AG04450 (cell line): ENCODE results near the gene KCNK17. TPM values are rescaled to one million over a fixed set of nuclear protein-coding genes. Genes with fewer than 3 reads are reported as not detected.
"Not testable (repeated sequence)": the region's sequence is repeated elsewhere in the genome, so short reads cannot be mapped to it uniquely, and the experiment has no call there.

Experiments
- CTCF ChIA-PET: fragments of 300-600, 350-600 bp; formaldehyde crosslinking; extraction: SDS; loops from one replicate; lab custom pipeline; 2022; ENCODE audit warnings: antibody characterized with exemption, inconsistent platforms; lab: Charles Lee
- POLR2A ChIA-PET: fragments of 350-600 bp; formaldehyde crosslinking; extraction: SDS; loops from one replicate; lab custom pipeline; 2021; ENCODE audit warnings: antibody characterized with exemption, inconsistent platforms; lab: Yijun Ruan, JAX
- DNase-seq: peaks from one replicate; pipeline ENCODE4 v3.0.0-alpha.2; 2011; ENCODE audit warnings: low read depth, low spot score
- H3K27ac ChIP-seq: one replicate; pipeline ENCODE4 v1.5.1; 2012; ENCODE audit warnings: low read depth, low read length, control low read depth
- H3K27me3 ChIP-seq: one replicate; pipeline ENCODE4 v1.6.0; 2012; ENCODE audit warnings: low read length; ENCODE audit not compliant: control insufficient read depth, insufficient read depth
- H3K4me3 ChIP-seq: 2 replicates; pipeline ENCODE4 v1.5.1; 2011; ENCODE audit warnings: mild to moderate bottlenecking, low read depth, low read length, control low read depth
- H3K9me3 ChIP-seq: 2 replicates; pipeline ENCODE4 v1.5.1; 2012; ENCODE audit warnings: low read length; ENCODE audit not compliant: control insufficient read depth, insufficient read depth
- CTCF ChIP-seq: IDR thresholded peaks from 2 replicates; pipeline ENCODE4 v1.5.1; 2011; ENCODE audit warnings: low read depth, low read length, control low read depth, inconsistent platforms
- polyA plus RNA-seq: library from polyadenylated mRNA; depleted of rRNA; stranded (reverse); fragments of >200 nt; gene quantifications from 2 replicates; pipeline ENCODE4 v1.2.3, GENCODE V29; 2011

The KCNK17 gene
- polyA plus RNA-seq, 1 experiment = not detected

GRCh38 chr6:39294899-39295298 lies 19.3 kb downstream of the KCNK17 start:
- no peak for DNase-seq
- CTCF ChIA-PET = interaction anchor here (0.6 kb wide), 1 partner anchor 15 kb away, joined by 3 read pairs; no protein-coding TSS in a partner anchor
- Histone ChIP-seq H3K27me3 (no peaks in the 10 kb centered on the region), H3K27ac (no peak overlapping the region), H3K9me3 (no peaks in the 10 kb centered on the region), H3K4me3 (no peak overlapping the region)
- POLR2A ChIA-PET = no interaction called here
- no peak for TF ChIP-seq CTCF

- no peak overlapping the region for H3K4me3 ChIP-seq
- H3K27ac ChIP-seq = no peak overlapping the region
- DNase-seq = no peak
- TF ChIP-seq CTCF = no peak
- no peaks in the 10 kb centered on the region for H3K27me3 ChIP-seq
- H3K9me3 ChIP-seq = no peaks in the 10 kb centered on the region
- CTCF ChIA-PET = no interaction called here
- POLR2A ChIA-PET = no interaction called here
Measured at GRCh38 chr6:39294133-39294532, 20.1 kb downstream of the KCNK17 start.

GRCh38 chr6:39292637-39293036 lies 21.6 kb downstream of the KCNK17 start:
- no peak for DNase-seq
- H3K27me3 ChIP-seq = no peaks in the 10 kb centered on the region
- H3K4me3 ChIP-seq = no peak overlapping the region
- ChIA-PET CTCF (no interaction called here), POLR2A (no interaction called here)
- H3K27ac ChIP-seq = no peak overlapping the region
- H3K9me3 ChIP-seq = no peaks in the 10 kb centered on the region; the same call in 1 of the 2 replicates
- TF ChIP-seq CTCF = no peak

GRCh38 chr6:39289490-39289889 lies 24.7 kb downstream of the KCNK17 start:
- no peaks in the 10 kb centered on the region for H3K27me3 ChIP-seq
- CTCF ChIA-PET = no interaction called here
- TF ChIP-seq CTCF = no peak

GRCh38 chr6:39287601-39288000 lies 26.6 kb downstream of the KCNK17 start:
- Histone ChIP-seq H3K9me3 (no peaks in the 10 kb centered on the region; the same call in 1 of the 2 replicates), H3K27ac (no peak overlapping the region), H3K4me3 (no peak overlapping the region), H3K27me3 (no peaks in the 10 kb centered on the region)
- no peak for DNase-seq
- CTCF ChIA-PET = no interaction called here
- POLR2A ChIA-PET = no interaction called here
- no peak for TF ChIP-seq CTCF

More at GRCh38 chr6:39289490-39289889, 24.7 kb downstream of the KCNK17 start:
- H3K9me3 ChIP-seq = no peaks in the 10 kb centered on the region; the same call in 1 of the 2 replicates
- H3K4me3 ChIP-seq = no peak overlapping the region
- DNase-seq = no peak
- H3K27ac ChIP-seq = no peak overlapping the region
- POLR2A ChIA-PET = no interaction called here

GRCh38 chr6:39286596-39286995 lies 27.6 kb downstream of the KCNK17 start:
- H3K27me3 ChIP-seq, CTCF ChIA-PET, H3K4me3 ChIP-seq, H3K9me3 ChIP-seq, H3K27ac ChIP-seq, POLR2A ChIA-PET, DNase-seq: not testable (repeated sequence)
